Esophagus muscularis mucosa (tissue), 4 donors: Measurements from ENCODE around the gene ALG2. TPM values are rescaled to one million over a fixed set of nuclear protein-coding genes. Genes with fewer than 3 reads are reported as not detected.

ENCODE experiments used
- DNase-seq: peaks from one replicate; pipeline ENCODE4 v3.0.0-alpha.2; 2017; ENCODE audit errors: extremely low spot score
- H3K27ac ChIP-seq, 4 donors: fragments of 200-600 bp; sonication (generic); replicated peaks in 1 of 4; 1 replicate in 3 of 4; 2 replicates in 1 of 4; pipeline ENCODE4 v1.5.1; 2016 to 2019; ENCODE audit warnings: mild to moderate bottlenecking in 1 of 4
- H3K27me3 ChIP-seq, 4 donors: fragments of 200-600 bp; sonication (generic); one replicate each; pipeline versions ENCODE4 v1.5.1 to v1.6.0; 2016 to 2019
- H3K36me3 ChIP-seq, 4 donors: fragments of 200-600 bp; sonication (generic); one replicate each; pipeline ENCODE4 v1.5.1; 2016 to 2019
- H3K4me1 ChIP-seq, 4 donors: fragments of 200-600 bp; sonication (generic); one replicate each; pipeline ENCODE4 v1.5.1; 2016 to 2019
- H3K4me3 ChIP-seq, 4 donors: fragments of 200-600 bp; sonication (generic); 1 replicate in 2 of 4; 2 replicates in 2 of 4; pipeline ENCODE4 v1.5.1; 2016 to 2019; ENCODE audit warnings: mild to moderate bottlenecking in 4 of 4, moderate library complexity in 1 of 4
- H3K9me3 ChIP-seq, 4 donors: fragments of 200-600 bp; sonication (generic); 1 replicate in 3 of 4; 2 replicates in 1 of 4; pipeline ENCODE4 v1.5.1; 2016 to 2019
- EP300 ChIP-seq: sonication (generic); formaldehyde crosslinking; IDR thresholded peaks from one replicate; pipeline ENCODE4 v1.6.1; 2017; ENCODE audit warnings: antibody characterized with exemption
- POLR2A ChIP-seq: fragments of 450-650 bp; IDR thresholded peaks from one replicate; pipeline ENCODE4 v1.6.1; 2017; ENCODE audit warnings: antibody characterized with exemption, moderate library complexity, mild to moderate bottlenecking, low read depth
- POLR2AphosphoS5 ChIP-seq, 2 donors: sonication (generic); formaldehyde crosslinking; IDR thresholded peaks; one replicate each; pipeline ENCODE4 v1.6.1; 2017; ENCODE audit warnings: antibody characterized with exemption in 2 of 2
- WGBS: methylation state at CpG from one replicate; pipeline ENCODE4 v1.1.5; 2018; 5-methylcytosine and 5-hydroxymethylcytosine counted together
- intact Hi-C: fragments of 100-400 bp; cut with DNase I; formaldehyde crosslinking; loops from one replicate; pipeline ENCODE4 v1.15.1; 2023
- total RNA-seq, 4 donors: library from RNA; depleted of rRNA; stranded (reverse); fragments of >200 nt; gene quantifications; one replicate each; pipeline versions ENCODE4 v1.1.0 to v1.2.1, GENCODE V29; 2016
- TF ChIP-seq, protein P1 (sequence below), 3 experiments: fragments of 200-600 bp in 2 of 3; fragments of 450-650 bp in 1 of 3; sonication (generic) in 2 of 3; IDR thresholded peaks; one replicate each; pipeline ENCODE4 v1.5.1; 2017 to 2019; ENCODE audit warnings: antibody characterized with exemption in 3 of 3, mild to moderate bottlenecking in 2 of 3, moderate library complexity in 1 of 3

Gene ALG2
- total RNA-seq, 4 donors from 2014 or later, result 19.5 to 33.4 (median 26.2) TPM

DNA sequence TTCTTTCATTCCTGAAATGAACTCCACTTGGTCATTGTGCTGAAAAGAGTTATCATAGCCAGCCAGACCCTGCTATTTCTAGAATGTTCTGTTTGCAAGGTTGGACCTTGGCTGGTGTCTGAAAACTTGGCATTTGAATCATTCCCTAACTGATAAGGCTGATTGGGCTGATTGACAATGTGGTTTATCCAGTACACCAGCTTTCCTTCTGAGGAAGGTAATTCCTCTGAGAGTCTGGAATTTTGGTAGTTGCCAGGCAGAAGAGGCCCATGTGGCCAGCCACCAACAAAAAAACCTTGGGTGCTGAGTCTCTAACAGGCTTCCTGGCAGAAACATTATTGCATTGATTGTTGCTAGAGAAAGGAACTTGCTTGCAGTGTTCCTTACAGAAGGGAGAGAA is 15.6 kb upstream of the ALG2 start:
- TF ChIP-seq EP300, result no peak
- TF ChIP-seq POLR2A, result no peak
- TF ChIP-seq, protein P1, sequence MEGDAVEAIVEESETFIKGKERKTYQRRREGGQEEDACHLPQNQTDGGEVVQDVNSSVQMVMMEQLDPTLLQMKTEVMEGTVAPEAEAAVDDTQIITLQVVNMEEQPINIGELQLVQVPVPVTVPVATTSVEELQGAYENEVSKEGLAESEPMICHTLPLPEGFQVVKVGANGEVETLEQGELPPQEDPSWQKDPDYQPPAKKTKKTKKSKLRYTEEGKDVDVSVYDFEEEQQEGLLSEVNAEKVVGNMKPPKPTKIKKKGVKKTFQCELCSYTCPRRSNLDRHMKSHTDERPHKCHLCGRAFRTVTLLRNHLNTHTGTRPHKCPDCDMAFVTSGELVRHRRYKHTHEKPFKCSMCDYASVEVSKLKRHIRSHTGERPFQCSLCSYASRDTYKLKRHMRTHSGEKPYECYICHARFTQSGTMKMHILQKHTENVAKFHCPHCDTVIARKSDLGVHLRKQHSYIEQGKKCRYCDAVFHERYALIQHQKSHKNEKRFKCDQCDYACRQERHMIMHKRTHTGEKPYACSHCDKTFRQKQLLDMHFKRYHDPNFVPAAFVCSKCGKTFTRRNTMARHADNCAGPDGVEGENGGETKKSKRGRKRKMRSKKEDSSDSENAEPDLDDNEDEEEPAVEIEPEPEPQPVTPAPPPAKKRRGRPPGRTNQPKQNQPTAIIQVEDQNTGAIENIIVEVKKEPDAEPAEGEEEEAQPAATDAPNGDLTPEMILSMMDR (IDR thresholded peaks at IDR 0.05), result no peak
- no peak for TF ChIP-seq POLR2AphosphoS5 (IDR thresholded peaks at IDR 0.05)
- no peak for DNase-seq
- Histone ChIP-seq H3K27ac (no peak overlapping the region), H3K4me1 (peaks cover 0 to 12% (median 0%) of the 10 kb centered on the region in 4 donors), H3K4me3 (no peak overlapping the region), H3K9me3 (no peaks in the 10 kb centered on the region), H3K36me3 (peaks cover 10 to 65% (median 25%) of the 10 kb centered on the region in 4 donors), H3K27me3 (no peaks in the 10 kb centered on the region)
- intact Hi-C loops, result no loop called here

DNA sequence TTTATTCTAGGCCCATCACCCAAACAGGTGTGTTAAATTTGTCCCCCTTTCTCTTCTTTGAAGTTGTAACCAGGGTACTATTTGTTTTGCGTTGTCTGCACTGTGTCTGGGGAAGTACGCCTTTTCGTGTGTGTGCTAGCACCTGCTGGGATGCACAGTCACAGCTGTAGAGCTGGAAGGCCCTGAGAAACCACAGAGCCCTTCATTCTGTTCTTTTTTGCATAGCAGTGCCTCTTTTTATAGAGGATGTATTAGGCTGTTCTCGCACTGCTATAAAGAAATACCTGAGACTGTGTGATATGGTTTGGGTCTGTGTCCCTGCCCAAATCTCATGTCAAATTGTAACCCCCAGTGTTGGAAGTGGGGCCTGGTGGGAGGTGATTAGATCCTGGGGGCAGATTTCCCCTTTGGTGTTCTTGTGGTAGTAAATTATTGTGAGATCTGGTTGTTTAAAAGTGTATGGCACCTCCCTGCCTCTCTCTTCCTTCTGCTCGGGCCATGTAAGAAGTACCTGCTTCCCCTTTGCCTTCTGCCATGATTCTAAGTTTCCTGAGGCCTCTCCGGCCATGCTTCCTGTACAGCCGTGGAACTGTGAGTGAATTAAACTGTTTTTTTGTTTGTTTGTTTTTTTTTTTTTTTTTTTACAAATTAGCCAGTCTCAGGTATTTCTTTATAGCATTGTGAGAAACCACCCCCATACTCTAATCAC is 14.3 kb upstream of the ALG2 start:
- Histone ChIP-seq H3K27me3 (no peaks in the 10 kb centered on the region), H3K4me3 (no peak overlapping the region), H3K4me1 (peaks cover 0 to 12% (median 0%) of the 10 kb centered on the region in 4 donors), H3K9me3 (no peaks in the 10 kb centered on the region), H3K36me3 (peaks cover 10 to 76% (median 36%) of the 10 kb centered on the region in 4 donors), H3K27ac (no peak overlapping the region)
- intact Hi-C loops, result no loop called here
- no peak for DNase-seq
- WGBS, result 79% methylated on average over 7 of the region's 7 CpGs
- no peak for TF ChIP-seq POLR2A
- TF ChIP-seq, protein P1 (IDR thresholded peaks at IDR 0.05), result no peak
- TF ChIP-seq EP300, result no peak
- no peak for TF ChIP-seq POLR2AphosphoS5 (IDR thresholded peaks at IDR 0.05)

DNA sequence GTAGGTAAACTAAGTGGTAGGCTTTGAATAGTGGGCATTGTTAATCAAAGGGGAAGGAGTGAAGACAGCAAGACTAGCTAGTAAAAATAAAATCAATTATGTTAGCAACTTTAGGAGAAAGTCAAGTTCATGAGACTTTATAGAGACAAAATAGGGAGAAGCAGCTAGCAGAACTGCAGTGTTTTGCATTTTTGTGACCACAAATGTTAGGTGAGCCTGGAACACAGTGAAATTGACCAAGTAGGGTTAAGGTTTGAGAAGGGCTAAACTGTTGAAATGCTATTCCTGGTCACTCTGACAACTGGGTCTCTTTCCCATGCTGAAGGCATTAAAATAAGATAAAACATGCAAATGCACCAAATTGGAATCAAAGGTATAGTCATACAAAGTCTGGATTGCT is 13.3 kb upstream of the ALG2 start:
- no peak overlapping the region for H3K27ac ChIP-seq
- intact Hi-C loops, result no loop called here
- TF ChIP-seq EP300 (no peak), POLR2A (no peak), POLR2AphosphoS5 (IDR thresholded peaks at IDR 0.05) (no peak)
- TF ChIP-seq, protein P1 (IDR thresholded peaks at IDR 0.05), result no peak
- no peaks in the 10 kb centered on the region for H3K27me3 ChIP-seq
- no peaks in the 10 kb centered on the region for H3K9me3 ChIP-seq
- H3K36me3 ChIP-seq, result peaks cover 10 to 80% (median 47%) of the 10 kb centered on the region in 4 donors
- DNase-seq, result no peak
- H3K4me3 ChIP-seq, result no peak overlapping the region
- H3K4me1 ChIP-seq, result peaks cover 0 to 9% (median 0%) of the 10 kb centered on the region in 4 donors

DNA sequence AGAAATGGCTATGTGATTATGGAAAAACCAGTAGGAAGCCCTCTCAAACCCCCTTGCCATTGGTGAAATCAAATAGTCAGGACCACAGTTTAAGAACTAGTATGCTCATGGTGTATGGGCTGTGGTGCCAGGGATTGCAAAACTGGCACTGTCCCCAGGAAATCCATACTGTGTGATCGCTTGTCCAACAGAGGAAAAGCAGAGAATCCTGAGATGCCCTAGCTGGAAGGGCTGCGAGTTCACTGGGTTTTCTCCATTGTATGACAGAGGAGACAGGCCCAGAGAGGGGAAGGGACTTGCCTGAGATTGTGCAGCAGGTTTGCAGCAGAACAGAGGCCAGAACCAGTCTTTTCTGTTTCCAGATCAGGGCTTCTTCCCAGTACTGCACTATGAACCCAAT is 12.9 kb upstream of the ALG2 start:
- H3K9me3 ChIP-seq, result no peaks in the 10 kb centered on the region
- H3K27ac ChIP-seq, result no peak overlapping the region
- DNase-seq, result no peak
- H3K4me3 ChIP-seq, result no peak overlapping the region
- 90% methylated on average over 2 of the region's 2 CpGs for WGBS
- H3K27me3 ChIP-seq, result no peaks in the 10 kb centered on the region
- intact Hi-C loops, result no loop called here
- TF ChIP-seq POLR2A, result no peak
- no peak for TF ChIP-seq POLR2AphosphoS5 (IDR thresholded peaks at IDR 0.05)
- TF ChIP-seq, protein P1 (IDR thresholded peaks at IDR 0.05), result no peak
- TF ChIP-seq EP300, result no peak
- peaks cover 10 to 80% (median 49%) of the 10 kb centered on the region in 4 donors for H3K36me3 ChIP-seq
- peaks cover 0 to 6% (median 0%) of the 10 kb centered on the region in 4 donors for H3K4me1 ChIP-seq

DNA sequence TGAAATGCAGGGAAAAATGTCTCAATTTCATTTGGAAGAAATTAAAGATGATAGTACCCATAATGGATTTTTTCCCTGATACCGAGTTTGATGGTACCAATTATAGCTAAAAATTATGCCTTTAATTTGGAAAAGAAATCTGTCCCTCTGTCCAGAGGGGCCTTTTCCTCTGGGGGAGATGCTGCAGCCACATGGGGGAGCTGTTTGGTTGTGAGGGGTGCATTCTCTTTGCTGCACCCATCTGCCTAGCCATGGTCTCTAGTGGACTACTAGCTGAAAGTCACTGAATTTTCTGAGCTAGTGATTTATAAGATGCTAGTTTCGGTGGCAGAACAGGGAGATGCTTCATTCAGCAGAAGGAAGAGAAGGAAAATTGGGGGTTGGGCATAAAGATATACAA is 10.0 kb upstream of the ALG2 start:
- H3K4me3 ChIP-seq, result no peak overlapping the region
- H3K9me3 ChIP-seq, result no peaks in the 10 kb centered on the region
- TF ChIP-seq EP300, result no peak
- TF ChIP-seq, protein P1 (IDR thresholded peaks at IDR 0.05), result peak in 2 of 3 experiments; percentile 22 to 43
- H3K27me3 ChIP-seq, result no peaks in the 10 kb centered on the region
- peaks cover 24 to 77% (median 61%) of the 10 kb centered on the region in 4 donors for H3K36me3 ChIP-seq
- peaks cover 0 to 2% (median under 1%) of the 10 kb centered on the region in 4 donors for H3K4me1 ChIP-seq
- WGBS, result 88% methylated on average over 2 of the region's 2 CpGs
- H3K27ac ChIP-seq, result no peak overlapping the region
- intact Hi-C loops, result no loop called here
- peak; percentile 12 for DNase-seq
